HepG2 (cell line): ENCODE data around the gene C16orf90. TPM values are rescaled to one million over a fixed set of nuclear protein-coding genes. Genes with fewer than 3 reads are reported as not detected.
A peak's percentile ranks its signal among the peaks of the same experiment; 100 is the strongest.

Source experiments
- ATAC-seq: fragments of 200-7000 bp; cut with Tn5 transposase; 3 replicates; pipeline ENCODE4 v1.9.1; 2020; ENCODE audit warnings: mild to moderate bottlenecking, moderate library complexity
- BruUV-seq: library from RNA; stranded (reverse); fragments of 400-500 nt; replicated peaks from 2 replicates; lab custom pipeline; 2021; lab: Mats Ljungman, UMichigan
- CTCF ChIA-PET: fragments of 300-600 bp; formaldehyde crosslinking; extraction: SDS; loops from one replicate; lab custom pipeline; 2021; ENCODE audit warnings: low total read pairs, inconsistent platforms, low intra/inter-chr PET ratio; lab: Yijun Ruan, JAX
- POLR2A ChIA-PET: fragments of 350-600 bp; sonication (Branson Sonifier 250); formaldehyde crosslinking; loops from one replicate; lab custom pipeline; 2020; ENCODE audit warnings: antibody characterized with exemption, inconsistent platforms; lab: Yijun Ruan, JAX
- DNase-seq: peaks from one replicate; pipeline ENCODE4 v3.0.0-alpha.2; 2015; ENCODE audit warnings: low spot score
- FAIRE-seq: peaks from 3 replicates; lab custom pipeline; 2011; peaks lifted over from hg19 to GRCh38; lab: Jason Lieb, UNC
- H2AFZ ChIP-seq: one replicate; pipeline ENCODE4 v1.6.1; 2011; ENCODE audit warnings: low read length, inconsistent platforms
- H3K27ac ChIP-seq: fragments of 300-600 bp; 3 replicates; pipeline ENCODE4 v1.8.0; 2011; ENCODE audit warnings: mixed run types, mild to moderate bottlenecking, mixed read lengths, low read length, inconsistent platforms; ENCODE audit not compliant: insufficient read depth; ENCODE audit errors: extremely low read length
- H3K27me3 ChIP-seq, 2 experiments: fragments of 200-600 bp in 1 of 2; 2 replicates in 1 of 2; 3 replicates in 1 of 2; pipeline versions ENCODE4 v1.6.0 to v1.8.0; 2011; ENCODE audit warnings: low read length in 2 of 2, mild to moderate bottlenecking in 2 of 2, moderate library complexity in 2 of 2, inconsistent platforms in 1 of 2; ENCODE audit not compliant: insufficient read depth in 2 of 2, control insufficient read depth in 1 of 2
- H3K36me3 ChIP-seq, 2 experiments: fragments of 200-600 bp in 1 of 2; replicated peaks in 1 of 2; 2 replicates in 1 of 2; 3 replicates in 1 of 2; pipeline versions ENCODE4 v1.5.1 to v1.8.0; 2011; ENCODE audit warnings: low read length in 2 of 2, inconsistent platforms in 1 of 2; ENCODE audit not compliant: insufficient read depth in 2 of 2, control insufficient read depth in 1 of 2
- H3K4me1 ChIP-seq: 2 replicates; pipeline ENCODE4 v1.5.1; 2012; ENCODE audit warnings: low read length, inconsistent platforms; ENCODE audit not compliant: insufficient read depth
- H3K4me2 ChIP-seq: 2 replicates; pipeline ENCODE4 v1.6.0; 2011; ENCODE audit warnings: low read depth, low read length, inconsistent platforms
- H3K4me3 ChIP-seq, 3 experiments: fragments of 200-600 bp in 1 of 3; sonication (generic), shearing (Covaris generic) in 1 of 3; replicated peaks in 1 of 3; 2 replicates each; pipeline ENCODE4 v1.5.1; 2011 to 2016; ENCODE audit warnings: low read length in 3 of 3, inconsistent platforms in 2 of 3, low read depth in 2 of 3, mild to moderate bottlenecking in 2 of 3, control low read depth in 1 of 3, mixed read lengths in 1 of 3; ENCODE audit not compliant: insufficient read depth in 1 of 3
- H3K79me2 ChIP-seq: one replicate; pipeline ENCODE4 v1.6.1; 2011; ENCODE audit warnings: low read length, inconsistent platforms; ENCODE audit not compliant: insufficient read depth
- H3K9ac ChIP-seq: 2 replicates; pipeline ENCODE4 v1.6.0; 2011; ENCODE audit warnings: mild to moderate bottlenecking, low read depth, low read length, inconsistent platforms; ENCODE audit not compliant: insufficient read depth
- H3K9me3 ChIP-seq: 2 replicates; pipeline ENCODE4 v1.5.1; 2012; ENCODE audit warnings: mild to moderate bottlenecking, low read length
- H4K20me1 ChIP-seq: 2 replicates; pipeline ENCODE4 v1.6.0; 2011; ENCODE audit warnings: inconsistent platforms, mild to moderate bottlenecking, low read length, moderate library complexity; ENCODE audit not compliant: insufficient read depth
- ATF6 ChIP-seq: sonication (generic); formaldehyde crosslinking; conservative IDR thresholded peaks from 2 replicates; pipeline ENCODE4 v1.4.0; 2020; ENCODE audit warnings: missing genetic modification reagents
- CREBL2 ChIP-seq: sonication (generic); formaldehyde crosslinking; IDR thresholded peaks from 2 replicates; pipeline ENCODE4 v1.8.1; 2023; ENCODE audit warnings: missing genetic modification reagents, mild to moderate bottlenecking, borderline replicate concordance
- FOXO4 ChIP-seq: sonication (generic); formaldehyde crosslinking; conservative IDR thresholded peaks from 2 replicates; pipeline ENCODE4 v1.8.1; 2023; ENCODE audit warnings: missing genetic modification reagents
- RBM22 ChIP-seq: fragments of 200-400 bp; formaldehyde crosslinking; optimal IDR thresholded peaks from 2 replicates; pipeline ENCODE3; 2017; ENCODE audit warnings: mild to moderate bottlenecking, low read length, moderate library complexity
- WIZ ChIP-seq: sonication (generic); formaldehyde crosslinking; IDR thresholded peaks from 2 replicates; pipeline ENCODE4 v1.5.1; 2020; ENCODE audit warnings: mild to moderate bottlenecking, missing genetic modification reagents
- ZNF335 ChIP-seq: sonication (generic); formaldehyde crosslinking; IDR thresholded peaks from 2 replicates; pipeline ENCODE4 v1.4.0; 2020; ENCODE audit warnings: missing genetic modification reagents
- WGBS: methylation state at CpG from one replicate; pipeline ENCODE4 v1.1.6; 2017; ENCODE audit warnings: low lambda C conversion rate; 5-methylcytosine and 5-hydroxymethylcytosine counted together
- in situ Hi-C: cut with HindIII; loops from 2 replicates; pipeline ENCODE4 v1.10.0; 2017; ENCODE audit warnings: low pct_unique_long_range_greater_than_20kb; ENCODE audit not compliant: extremely low pct_ligation_motif_present
- intact Hi-C: fragments of 100-400 bp; cut with micrococcal nuclease; formaldehyde crosslinking; loops from one replicate; pipeline ENCODE4 v1.10.0; 2022; ENCODE audit not compliant: unreplicated experiment
- polyA plus RNA-seq, 8 experiments: library from polyadenylated mRNA; depleted of rRNA in 3 of 8; stranded (reverse) in 7 of 8; unstranded in 1 of 8; fragments of >200 nt; fragmentation: Illumina TruSeq in 4 of 8; extraction: Trizol in 4 of 8; gene quantifications; 2 replicates each; pipeline versions ENCODE4 v1.2.1 to v1.2.3, GENCODE V29; 2011 to 2016; ENCODE audit warnings: low read depth in 4 of 8, missing spikeins in 1 of 8, mixed read lengths in 1 of 8; ENCODE audit not compliant: insufficient read depth in 1 of 8
- total RNA-seq, 5 experiments: library from RNA; depleted of rRNA; stranded (reverse); fragments of >200 nt; fragmentation: Illumina TruSeq; extraction: Trizol; gene quantifications; 2 replicates each; pipeline ENCODE4 v1.2.3, GENCODE V29; 2016; ENCODE audit warnings: low read depth in 1 of 5

The C16orf90 gene
- total and polyA plus RNA-seq, 2 of the 13 experiments (the other 11 are each of a cell fraction or from before 2014, with no cell fraction given) = not detected

GRCh38 chr16:3480901-3481695, 14.2 kb downstream of the C16orf90 start (continued):
- TF ChIP-seq ATF6 (CRISPR knock-in tag) (no peak), WIZ (no peak), FOXO4 (CRISPR knock-in tag) (no peak), ZNF335 (no peak)
- TF ChIP-seq, all 625 proteins: peak for 22

GRCh38 chr16:3479654-3480216, 15.6 kb downstream of the C16orf90 start:
- no peak for TF ChIP-seq CREBL2 (CRISPR knock-in tag)
- peak; percentile 66 for TF ChIP-seq RBM22
- TF ChIP-seq, all 625 proteins: peak for 1
- Histone ChIP-seq H3K9me3 (no peaks in the 10 kb centered on the region), H4K20me1 (peaks cover 15% of the 10 kb centered on the region; the same call in 1 of the 2 replicates), H3K4me1 (peaks cover 17% of the 10 kb centered on the region), H3K27me3 (no peaks in the 10 kb centered on the region), H3K27ac (no peak overlapping the region), H2AFZ (no peak overlapping the region), H3K4me3 (no peak overlapping the region), H3K36me3 (peaks cover 35 to 66% of the 10 kb centered on the region in 2 experiments), H3K9ac (no peak overlapping the region), H3K4me2 (no peak overlapping the region), H3K79me2 (peaks cover 41% of the 10 kb centered on the region)
- WGBS = 92% methylated on average over 11 of the region's 12 CpGs
- in situ Hi-C loops = no loop called here
- ChIA-PET POLR2A (no interaction called here), CTCF (no interaction called here)
- BruUV-seq = TSS peak; percentile 19
- no peak for ATAC-seq
- no peak for FAIRE-seq
- intact Hi-C loops = no loop called here
- no peak for DNase-seq
